Liver (tissue), 9 donors: Measurements from ENCODE around the gene TXLNG. TPM values are rescaled to one million over a fixed set of nuclear protein-coding genes. Genes with fewer than 3 reads are reported as not detected.
A peak's percentile ranks its signal among the peaks of the same experiment; 100 is the strongest.

Experiments used
- DNase-seq: peaks from one replicate; pipeline ENCODE4 v3.0.0-alpha.2; 2017; ENCODE audit warnings: low spot score
- H3K27ac ChIP-seq, 2 donors: one replicate each; pipeline ENCODE4 v1.7.0; 2013; ENCODE audit warnings: inconsistent platforms in 2 of 2, low read length in 2 of 2, control low read depth in 1 of 2, low read depth in 1 of 2, mild to moderate bottlenecking in 1 of 2
- H3K27me3 ChIP-seq, 4 donors: one replicate each; pipeline versions ENCODE4 v1.6.1 to v1.7.0; 2013; ENCODE audit warnings: low read length in 3 of 4, inconsistent platforms in 1 of 4, mild to moderate bottlenecking in 1 of 4, moderate library complexity in 1 of 4; ENCODE audit not compliant: control insufficient read depth in 4 of 4, insufficient read depth in 4 of 4
- H3K36me3 ChIP-seq, 4 donors: one replicate each; pipeline versions ENCODE4 v1.6.1 to v1.7.0; 2013; ENCODE audit warnings: low read length in 3 of 4, mild to moderate bottlenecking in 3 of 4, low read depth in 1 of 4, moderate library complexity in 1 of 4; ENCODE audit not compliant: control insufficient read depth in 4 of 4, insufficient read depth in 3 of 4
- H3K4me1 ChIP-seq, 4 donors: one replicate each; pipeline versions ENCODE4 v1.6.1 to v1.7.0; 2013; ENCODE audit warnings: low read length in 3 of 4, mild to moderate bottlenecking in 3 of 4, moderate library complexity in 1 of 4; ENCODE audit not compliant: control insufficient read depth in 4 of 4, insufficient read depth in 4 of 4
- H3K4me3 ChIP-seq, 3 donors: one replicate each; pipeline versions ENCODE4 v1.6.1 to v1.7.0; 2013; ENCODE audit warnings: low read length in 3 of 3, control low read depth in 1 of 3, low read depth in 1 of 3, mild to moderate bottlenecking in 1 of 3
- H3K9ac ChIP-seq, 2 donors: one replicate each; pipeline ENCODE4 v1.7.0; 2013; ENCODE audit warnings: low read length in 2 of 2, mild to moderate bottlenecking in 2 of 2, moderate library complexity in 2 of 2, control low read depth in 1 of 2, low read depth in 1 of 2
- H3K9me3 ChIP-seq, 4 donors: one replicate each; pipeline versions ENCODE4 v1.6.1 to v1.7.0; 2013; ENCODE audit warnings: low read length in 3 of 4; ENCODE audit not compliant: control insufficient read depth in 4 of 4
- CTCF ChIP-seq: fragments of 150-350 bp; IDR thresholded peaks from 2 replicates; pipeline ENCODE4 v1.5.1; 2017; ENCODE audit warnings: improper control_type of control experiment, low read depth, low read length; ENCODE audit not compliant: missing input control
- EGR1 ChIP-seq, 2 donors: IDR thresholded peaks; 2 replicates each; pipeline ENCODE4 v1.6.1; 2016 to 2018; ENCODE audit warnings: antibody characterized with exemption in 2 of 2, low read depth in 2 of 2
- FOXA1 ChIP-seq: IDR thresholded peaks from 2 replicates; pipeline ENCODE4 v1.6.1; 2016; ENCODE audit warnings: antibody characterized with exemption
- FOXA2 ChIP-seq: IDR thresholded peaks from 2 replicates; pipeline ENCODE4 v1.6.1; 2016; ENCODE audit warnings: antibody characterized with exemption
- GABPA ChIP-seq, 2 donors: IDR thresholded peaks in 1 of 2; conservative IDR thresholded peaks in 1 of 2; 2 replicates each; pipeline ENCODE4 v1.6.1; 2016; ENCODE audit warnings: antibody characterized with exemption in 2 of 2, mild to moderate bottlenecking in 1 of 2, moderate library complexity in 1 of 2
- HNF4A ChIP-seq, 2 donors: conservative IDR thresholded peaks; 2 replicates each; pipeline ENCODE4 v1.6.1; 2016; ENCODE audit warnings: antibody characterized with exemption in 2 of 2, mild to moderate bottlenecking in 2 of 2
- HNF4G ChIP-seq: IDR thresholded peaks from 2 replicates; pipeline ENCODE4 v1.6.1; 2016; ENCODE audit warnings: antibody characterized with exemption
- JUND ChIP-seq, 2 donors: IDR thresholded peaks; 2 replicates each; pipeline ENCODE4 v1.6.1; 2016; ENCODE audit warnings: antibody characterized with exemption in 2 of 2
- NR2F2 ChIP-seq: IDR thresholded peaks from 2 replicates; pipeline ENCODE4 v1.6.1; 2016; ENCODE audit warnings: antibody characterized with exemption
- RAD21 ChIP-seq, 2 donors: IDR thresholded peaks; 2 replicates each; pipeline ENCODE4 v1.6.1; 2016; ENCODE audit warnings: antibody characterized with exemption in 2 of 2, mild to moderate bottlenecking in 2 of 2
- REST ChIP-seq: IDR thresholded peaks from 2 replicates; pipeline ENCODE4 v1.6.1; 2016; ENCODE audit warnings: antibody characterized with exemption, mild to moderate bottlenecking
- RXRA ChIP-seq, 2 donors: IDR thresholded peaks; 2 replicates each; pipeline ENCODE4 v1.6.1; 2017 to 2018; ENCODE audit warnings: antibody characterized with exemption in 2 of 2, mild to moderate bottlenecking in 1 of 2
- SP1 ChIP-seq: IDR thresholded peaks from 2 replicates; pipeline ENCODE4 v1.6.1; 2018; ENCODE audit warnings: antibody characterized with exemption, mild to moderate bottlenecking
- TAF1 ChIP-seq: conservative IDR thresholded peaks from 2 replicates; pipeline ENCODE4 v1.6.1; 2016; ENCODE audit warnings: antibody characterized with exemption, mild to moderate bottlenecking
- YY1 ChIP-seq: IDR thresholded peaks from 2 replicates; pipeline ENCODE4 v1.6.1; 2016; ENCODE audit warnings: antibody characterized with exemption, mild to moderate bottlenecking
- WGBS: extraction: QIAGEN DNeasy Blood & Tissue Kit; methylation state at CpG from one replicate; pipeline ENCODE4 v1.1.7; 2013; 5-methylcytosine and 5-hydroxymethylcytosine counted together
- polyA plus RNA-seq, 2 donors: library from polyadenylated mRNA; stranded (reverse) in 1 of 2; unstranded in 1 of 2; fragments of 200-250 nt in 1 of 2; fragments of >200 nt in 1 of 2; fragmentation: Nextera tagmentation in 1 of 2; extraction: Ambion mirVana in 1 of 2; gene quantifications; one replicate each; pipeline versions ENCODE4 v1.2.1 to v1.2.3, GENCODE V29; 2013 to 2015
- total RNA-seq, 2 donors: library from RNA; depleted of rRNA; stranded (reverse); fragments of >200 nt; gene quantifications; one replicate each; pipeline ENCODE4 v1.2.3, GENCODE V29; 2014
- TF ChIP-seq, protein P1 (sequence below): IDR thresholded peaks from 2 replicates; pipeline ENCODE4 v1.6.1; 2016; ENCODE audit warnings: antibody characterized with exemption
- TF ChIP-seq, protein P2 (sequence below): IDR thresholded peaks from 2 replicates; pipeline ENCODE4 v1.6.1; 2016; ENCODE audit warnings: antibody characterized with exemption
- TF ChIP-seq, protein P3 (sequence below): IDR thresholded peaks from 2 replicates; pipeline ENCODE4 v1.6.1; 2016; ENCODE audit warnings: antibody characterized with exemption
- donor health status: healthy.
- donor health status: healthy.
- donor health status: healthy.
- donor health status: healthy.
- donor health status: healthy.

The TXLNG gene
- total and polyA plus RNA-seq, 4 donors, result 3.7 to 7.4 (median 5.1) TPM

DNA sequence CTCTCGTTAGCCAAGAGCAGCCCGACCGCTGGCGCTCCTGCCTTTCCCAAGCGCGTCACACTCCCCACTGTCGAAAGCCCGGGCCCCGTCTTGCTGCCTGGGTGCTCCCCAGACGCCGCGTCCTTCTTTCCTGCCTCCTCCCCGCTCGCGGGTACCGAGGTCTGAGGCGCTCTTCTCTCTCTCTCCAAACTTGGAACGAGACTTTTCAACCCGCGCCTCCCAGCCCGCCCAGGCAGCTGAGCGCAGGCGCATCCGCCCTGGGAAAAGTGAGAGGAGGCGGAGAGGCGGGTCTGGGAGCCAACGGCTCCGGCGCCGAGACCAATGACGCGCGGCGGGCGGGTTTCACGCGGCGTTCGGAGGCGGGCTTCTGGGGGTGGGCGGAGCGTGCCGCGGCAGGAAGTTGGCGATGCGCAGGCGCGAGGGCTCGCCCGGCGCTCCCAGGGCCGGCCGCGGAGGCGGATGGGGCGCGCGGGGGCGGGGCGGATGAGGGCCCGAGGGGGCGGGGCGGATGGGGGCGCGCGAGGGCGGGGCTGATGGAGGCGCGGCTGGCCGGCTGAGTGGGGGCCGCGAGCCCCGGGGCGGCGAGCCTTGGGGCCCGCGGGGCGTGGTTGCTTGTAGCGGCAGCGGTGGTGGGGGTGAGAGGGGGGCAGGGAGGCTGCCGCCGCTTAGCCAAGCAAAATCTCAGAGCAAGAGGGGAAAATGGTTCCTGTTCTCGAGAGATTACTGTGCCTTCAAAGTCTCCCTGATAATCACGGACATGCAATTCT, 84.0 kb downstream of the TXLNG start, which contains the start of gene RBBP7:
Gene RBBP7, minus strand, starts transcription at position 268 of the 767 bp plus-strand sequence. CDS start 309 bp downstream, outside the sequence.
- no peak for TF ChIP-seq HNF4A (conservative IDR thresholded peaks at IDR 0.05)
- TF ChIP-seq JUND (IDR thresholded peaks at IDR 0.05), result peak in 1 of 2 donors; percentile 13
- TF ChIP-seq, protein P1, sequence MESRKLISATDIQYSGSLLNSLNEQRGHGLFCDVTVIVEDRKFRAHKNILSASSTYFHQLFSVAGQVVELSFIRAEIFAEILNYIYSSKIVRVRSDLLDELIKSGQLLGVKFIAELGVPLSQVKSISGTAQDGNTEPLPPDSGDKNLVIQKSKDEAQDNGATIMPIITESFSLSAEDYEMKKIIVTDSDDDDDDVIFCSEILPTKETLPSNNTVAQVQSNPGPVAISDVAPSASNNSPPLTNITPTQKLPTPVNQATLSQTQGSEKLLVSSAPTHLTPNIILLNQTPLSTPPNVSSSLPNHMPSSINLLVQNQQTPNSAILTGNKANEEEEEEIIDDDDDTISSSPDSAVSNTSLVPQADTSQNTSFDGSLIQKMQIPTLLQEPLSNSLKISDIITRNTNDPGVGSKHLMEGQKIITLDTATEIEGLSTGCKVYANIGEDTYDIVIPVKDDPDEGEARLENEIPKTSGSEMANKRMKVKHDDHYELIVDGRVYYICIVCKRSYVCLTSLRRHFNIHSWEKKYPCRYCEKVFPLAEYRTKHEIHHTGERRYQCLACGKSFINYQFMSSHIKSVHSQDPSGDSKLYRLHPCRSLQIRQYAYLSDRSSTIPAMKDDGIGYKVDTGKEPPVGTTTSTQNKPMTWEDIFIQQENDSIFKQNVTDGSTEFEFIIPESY, result no peak
- peak; percentile 24 for TF ChIP-seq YY1
- no peak for TF ChIP-seq TAF1
- no peak for TF ChIP-seq GABPA (IDR thresholded peaks at IDR 0.05 in 1 of 2, conservative IDR thresholded peaks at IDR 0.05 in 1 of 2)
- TF ChIP-seq, protein P2, sequence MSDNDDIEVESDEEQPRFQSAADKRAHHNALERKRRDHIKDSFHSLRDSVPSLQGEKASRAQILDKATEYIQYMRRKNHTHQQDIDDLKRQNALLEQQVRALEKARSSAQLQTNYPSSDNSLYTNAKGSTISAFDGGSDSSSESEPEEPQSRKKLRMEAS, result no peak
- peak; percentile 34 for TF ChIP-seq SP1
- TF ChIP-seq CTCF, result no peak
- TF ChIP-seq FOXA1, result no peak
- no peak for TF ChIP-seq FOXA2
- no peak for TF ChIP-seq RXRA (IDR thresholded peaks at IDR 0.05)
- TF ChIP-seq, protein P3, sequence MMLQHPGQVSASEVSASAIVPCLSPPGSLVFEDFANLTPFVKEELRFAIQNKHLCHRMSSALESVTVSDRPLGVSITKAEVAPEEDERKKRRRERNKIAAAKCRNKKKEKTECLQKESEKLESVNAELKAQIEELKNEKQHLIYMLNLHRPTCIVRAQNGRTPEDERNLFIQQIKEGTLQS, result no peak
- TF ChIP-seq EGR1 (IDR thresholded peaks at IDR 0.05; ENCODE audit: low read depth in 2 of 2), result no peak
- TF ChIP-seq RAD21 (IDR thresholded peaks at IDR 0.05), result no peak
- no peak for TF ChIP-seq NR2F2
- peak; percentile 42 for TF ChIP-seq REST
- no peak for TF ChIP-seq HNF4G
- DNase-seq, result peak; percentile 93

More for the DNA sequence above, 84.0 kb downstream of the TXLNG start, which contains the start of gene RBBP7:
- Histone ChIP-seq H3K4me1 (peaks cover 5 to 27% (median 19%) of the 10 kb centered on the region in 4 donors), H3K9me3 (no peaks in the 10 kb centered on the region), H3K27ac (peak within 1 kb of the TSS; percentile 73 to 86), H3K36me3 (peaks cover 0 to 4% (median 0%) of the 10 kb centered on the region in 4 donors), H3K27me3 (no peaks in the 10 kb centered on the region), H3K9ac (peak within 1 kb of the TSS; percentile 22 to 45), H3K4me3 (peak within 1 kb of the TSS; percentile 77 to 86 (median 83))
- 1% methylated on average over 77 of the region's 84 CpGs for WGBS
